Measurements from ENCODE around the gene SESN3. TPM values are rescaled to one million over a fixed set of nuclear protein-coding genes. Genes with fewer than 3 reads are reported as not detected.
"Not testable (repeated sequence)": the region's sequence is repeated elsewhere in the genome, so short reads cannot be mapped to it uniquely, and the experiment has no call there.

The SESN3 gene
- total RNA-seq, 1 donor, result 23.4 TPM

DNA sequence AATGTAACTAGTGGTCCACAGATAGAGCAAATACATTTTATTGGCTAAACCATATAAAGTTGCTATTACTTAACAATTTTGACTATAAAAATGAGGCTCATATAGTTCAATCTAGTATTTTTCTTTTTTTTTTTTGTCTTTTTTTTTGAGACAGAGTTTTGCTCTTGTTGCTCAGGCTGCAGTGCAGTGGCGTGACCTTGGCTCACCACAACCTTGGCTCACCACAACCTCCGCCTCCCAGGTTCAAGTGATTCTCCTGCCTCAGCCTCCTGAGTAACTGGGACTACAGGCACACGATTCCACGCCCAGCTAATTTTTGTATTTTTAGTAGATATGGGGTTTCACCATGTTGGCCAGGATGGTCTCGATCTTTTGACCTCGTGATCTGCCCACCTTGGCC lies 3.9 kb downstream of the SESN3 start:
- not testable (repeated sequence) for DNase-seq (ENCODE audit: low read depth in 2 of 3, low spot score in 2 of 3)

DNA sequence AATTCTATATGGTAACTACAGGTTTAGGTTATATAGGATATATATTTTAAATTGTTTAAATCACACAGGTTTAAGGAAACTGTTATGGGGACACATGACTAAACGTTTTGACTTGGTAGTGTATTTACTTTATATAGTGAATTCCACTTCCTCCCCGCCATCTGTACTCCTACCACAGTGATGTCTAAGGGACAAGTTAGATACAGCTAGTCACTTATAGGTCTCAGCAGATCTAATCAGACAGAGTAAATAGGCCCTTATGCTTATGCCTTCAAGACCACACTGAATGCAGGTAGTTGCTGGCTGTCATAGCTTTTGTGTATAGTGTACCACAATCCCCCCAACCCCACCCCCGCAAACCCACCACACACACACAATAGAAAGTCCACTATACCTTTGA lies 8.2 kb downstream of the SESN3 start:
- DNase-seq (ENCODE audit: low read depth in 2 of 3, low spot score in 2 of 3), result peak in 1 of 3 donors; percentile 43

DNA sequence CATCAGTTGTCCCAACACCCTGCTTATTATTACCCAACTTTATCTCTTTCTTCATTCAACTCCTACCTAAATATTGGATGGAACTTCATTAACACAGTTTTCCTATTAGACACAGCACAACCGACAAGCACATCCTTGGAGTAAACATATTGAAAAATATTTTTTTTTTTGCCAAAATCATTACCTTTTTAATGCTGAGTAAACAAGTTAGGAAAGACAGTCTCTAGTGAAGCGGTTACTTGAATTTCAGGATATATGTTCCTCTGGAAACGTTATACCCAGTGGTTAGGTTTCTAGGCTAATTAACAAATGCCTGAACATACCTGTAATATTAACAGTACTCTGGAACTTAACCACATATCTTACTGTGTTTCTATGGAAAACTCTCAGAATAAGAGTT lies 11.4 kb downstream of the SESN3 start:
- DNase-seq (ENCODE audit: low read depth in 2 of 3, low spot score in 2 of 3), result no peak

DNA sequence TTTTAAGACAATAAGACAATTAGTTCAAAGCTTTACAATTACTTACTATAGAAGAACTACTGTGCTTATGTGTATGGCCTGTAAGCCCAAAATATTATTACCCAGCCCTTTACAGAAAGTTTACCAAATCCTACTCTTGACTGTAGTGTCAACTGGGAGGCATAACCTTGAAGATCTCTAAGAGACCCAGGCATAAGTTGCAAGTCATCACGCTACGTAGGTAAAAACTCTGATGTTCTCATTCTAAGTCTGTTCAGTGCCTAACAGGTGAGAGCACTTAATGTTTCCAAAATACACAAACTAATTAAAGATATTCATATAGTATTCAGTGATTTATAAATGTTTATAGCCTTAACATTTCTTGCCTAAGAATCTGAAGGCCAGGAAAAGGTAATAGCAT lies 12.9 kb downstream of the SESN3 start:
- no peak for DNase-seq (ENCODE audit: low read depth in 2 of 3, low spot score in 2 of 3)

DNA sequence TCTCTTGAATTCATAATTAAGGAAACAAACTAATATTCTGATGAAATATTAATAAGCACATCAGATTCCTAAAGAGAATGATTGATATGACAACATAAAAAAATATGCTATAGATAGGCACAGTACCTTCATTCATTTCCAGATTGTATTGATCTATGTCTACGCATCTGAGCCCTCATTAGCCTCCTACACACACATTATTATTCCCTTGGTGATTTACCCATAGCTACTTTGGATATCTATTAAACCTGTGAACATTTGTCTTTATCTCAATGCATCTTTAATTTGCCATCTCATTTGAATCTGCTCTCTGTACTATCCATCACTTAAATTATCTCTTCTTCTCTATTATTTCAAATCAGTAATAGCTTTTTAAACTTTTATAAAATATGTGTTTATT lies 18.4 kb downstream of the SESN3 start:
- DNase-seq (ENCODE audit: low read depth in 2 of 3, low spot score in 2 of 3), result no peak

DNA sequence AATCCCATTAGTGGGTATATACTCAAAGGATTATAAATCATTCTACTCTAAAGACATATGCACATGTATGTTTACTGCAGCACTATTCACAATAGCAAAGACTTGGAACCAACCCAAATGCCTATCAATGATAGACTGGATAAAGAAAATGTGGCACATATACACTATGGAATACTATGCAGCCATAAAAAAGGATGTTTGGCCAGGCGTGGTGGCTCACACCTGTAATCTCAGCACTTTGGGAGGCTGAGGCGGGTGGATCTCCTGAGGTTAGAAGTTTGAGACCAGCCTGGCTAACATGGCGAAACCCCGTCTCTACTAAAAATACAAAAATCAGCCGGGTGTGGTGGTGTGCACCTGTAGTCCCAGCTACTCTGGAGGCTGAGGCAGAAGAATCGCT lies 21.5 kb downstream of the SESN3 start:
- DNase-seq (ENCODE audit: low read depth in 2 of 3, low spot score in 2 of 3), result not testable (repeated sequence)

DNA sequence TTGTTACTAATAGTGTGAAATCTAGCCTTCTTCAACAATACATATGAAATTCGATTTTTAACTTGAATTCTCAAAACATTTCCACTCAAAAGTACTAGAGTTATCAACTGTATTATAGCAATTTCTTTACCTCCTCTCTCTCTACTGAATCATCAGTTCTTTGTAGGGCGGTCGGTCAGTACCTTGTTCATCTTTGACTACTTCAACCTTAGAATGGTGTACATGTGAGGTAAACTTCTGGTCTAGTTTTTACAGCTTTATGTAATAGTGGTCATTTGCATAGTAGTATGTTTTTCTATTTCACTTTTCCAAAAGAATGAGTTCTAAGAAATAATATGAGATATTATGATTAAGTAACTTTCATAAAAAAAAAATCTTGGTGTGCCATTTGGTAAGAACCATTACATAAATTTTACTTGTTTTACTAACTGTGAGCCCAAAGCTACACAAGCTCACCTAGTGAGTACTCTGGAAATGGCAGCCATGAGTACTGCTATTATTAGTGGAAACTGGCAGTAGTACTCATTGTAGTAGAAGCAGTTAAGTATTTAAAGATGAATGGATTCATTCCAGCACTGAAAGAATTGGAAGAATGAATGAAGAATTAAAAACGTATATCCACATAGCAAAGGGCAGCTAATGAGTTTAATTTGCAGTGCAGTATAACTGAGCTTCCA lies 30.1 kb downstream of the SESN3 start:
- DNase-seq (ENCODE audit: low read depth in 2 of 3, low spot score in 2 of 3), result no peak

DNA sequence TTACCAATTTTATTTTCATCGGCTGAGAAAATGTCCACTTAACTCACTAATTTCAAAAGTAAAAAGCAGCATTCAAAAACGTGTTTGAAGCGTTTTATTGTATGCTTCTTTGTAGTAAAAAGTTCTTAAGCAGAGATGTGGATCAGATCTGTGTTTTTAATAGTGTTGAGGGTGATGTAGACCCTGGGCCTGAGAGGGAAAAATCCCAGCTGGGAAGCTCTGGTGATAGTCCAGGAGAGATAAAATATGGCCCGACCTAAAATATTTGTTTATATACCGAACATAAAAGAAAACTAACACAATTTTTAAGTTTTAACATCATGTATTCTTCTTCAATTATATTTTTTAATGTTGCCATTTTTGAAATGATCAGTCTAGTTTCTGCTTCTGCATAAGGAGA lies 35.2 kb downstream of the SESN3 start:
- no peak for DNase-seq (ENCODE audit: low read depth in 2 of 3, low spot score in 2 of 3)

DNA sequence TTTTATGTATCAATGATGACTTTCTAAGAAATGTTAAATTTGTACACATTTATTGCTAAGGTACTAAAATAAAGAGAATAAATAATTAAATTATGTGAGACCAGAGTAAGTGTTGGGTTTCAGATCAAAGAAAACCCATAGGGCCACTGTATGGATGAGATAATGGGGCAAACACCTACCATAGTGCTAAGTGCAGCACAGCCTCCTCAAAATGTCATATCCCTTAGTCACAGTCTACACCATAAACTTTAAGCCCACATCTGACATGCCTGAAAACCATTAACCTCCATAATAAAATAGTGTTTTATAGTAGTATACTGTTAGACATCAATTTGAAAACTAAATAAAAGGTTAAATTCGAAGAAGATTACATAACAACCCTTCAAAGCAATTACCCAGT lies 37.5 kb downstream of the SESN3 start:
- no peak for DNase-seq (ENCODE audit: low read depth in 2 of 3, low spot score in 2 of 3)

DNA sequence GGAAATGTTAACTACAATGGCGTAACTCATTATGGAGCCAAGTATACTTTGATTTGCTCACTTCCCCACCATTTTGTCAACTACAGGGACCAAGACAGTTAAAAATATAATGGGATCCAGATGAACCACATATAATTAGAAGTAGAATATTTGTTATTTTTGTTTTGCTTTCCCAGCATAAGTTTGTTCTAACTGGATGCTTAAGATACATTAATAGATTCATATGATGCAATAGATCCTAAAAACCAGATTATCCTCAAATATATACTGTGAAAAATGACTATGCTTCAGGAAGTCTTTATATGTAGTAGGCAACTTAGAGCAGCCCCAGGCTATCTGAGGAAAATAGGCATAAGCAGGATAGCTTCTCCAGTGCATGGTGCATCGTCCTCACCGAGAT lies 38.3 kb downstream of the SESN3 start:
- no peak for DNase-seq (ENCODE audit: low read depth in 2 of 3, low spot score in 2 of 3)

DNA sequence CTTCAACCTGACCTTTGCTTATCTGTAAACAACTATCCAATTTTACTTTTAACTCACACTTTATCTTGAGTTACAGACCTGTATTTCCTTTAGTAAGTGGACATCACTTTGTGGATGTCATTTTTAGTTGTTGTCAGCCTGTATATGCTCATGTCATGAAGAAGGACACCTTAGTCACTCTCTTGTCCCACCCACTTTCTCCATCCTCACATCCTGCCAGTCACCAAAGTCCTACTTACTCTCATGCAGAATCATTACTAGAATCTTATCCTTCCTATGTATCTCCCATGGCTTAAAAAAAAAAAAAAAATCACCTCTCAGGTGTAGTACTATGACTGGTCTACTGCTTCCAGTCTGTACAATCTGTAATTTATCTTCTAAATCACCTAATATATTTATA lies 43.3 kb downstream of the SESN3 start:
- DNase-seq (ENCODE audit: low read depth in 2 of 3, low spot score in 2 of 3), result no peak

DNA sequence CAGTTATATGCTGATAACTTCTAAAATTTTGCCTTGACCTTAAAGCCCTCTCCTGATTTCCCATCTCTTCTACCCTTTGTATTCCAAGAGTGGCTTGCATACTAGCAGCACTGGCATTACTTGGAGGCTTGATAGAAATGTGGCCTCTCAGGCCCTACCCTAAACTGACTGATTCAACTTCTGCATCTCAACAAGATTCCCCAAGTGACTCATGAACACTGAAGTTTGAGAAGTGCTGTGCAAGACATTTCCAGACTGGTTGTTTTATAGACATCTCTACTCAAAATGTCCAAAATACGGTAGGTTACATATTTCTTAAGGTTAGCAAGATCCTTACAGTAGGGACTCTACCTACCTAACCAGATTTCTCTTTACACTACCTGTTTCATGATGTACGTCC lies 48.6 kb downstream of the SESN3 start:
- DNase-seq (ENCODE audit: low read depth in 2 of 3, low spot score in 2 of 3), result no peak

DNA sequence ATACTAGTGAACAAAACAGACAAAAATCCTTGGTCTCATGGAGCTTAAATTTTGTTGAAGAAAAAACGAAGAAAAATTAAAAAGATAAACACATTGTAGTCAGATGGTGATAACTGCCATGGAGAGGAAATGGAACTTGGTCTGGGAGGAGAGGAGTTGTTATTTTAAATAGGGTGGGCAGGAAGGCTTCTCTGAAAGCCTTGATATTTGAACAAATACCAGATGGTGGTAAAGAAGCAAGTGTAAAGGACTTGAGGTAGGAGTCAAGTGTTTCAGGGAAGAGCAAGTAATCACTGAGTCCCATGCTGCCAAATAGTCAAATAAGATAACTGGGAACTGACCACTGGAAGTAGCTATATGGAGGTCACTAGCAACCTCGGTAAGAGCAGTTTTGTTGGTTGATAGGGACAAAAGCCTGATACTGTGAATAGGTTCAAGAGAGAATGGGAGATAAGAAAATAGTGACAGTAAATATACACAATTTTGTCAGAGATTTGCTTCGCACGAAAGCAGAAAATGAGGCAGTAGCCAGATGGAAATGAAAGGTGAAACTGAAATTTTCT lies 55.1 kb downstream of the SESN3 start:
- no peak for DNase-seq (ENCODE audit: low read depth in 2 of 3, low spot score in 2 of 3)

DNA sequence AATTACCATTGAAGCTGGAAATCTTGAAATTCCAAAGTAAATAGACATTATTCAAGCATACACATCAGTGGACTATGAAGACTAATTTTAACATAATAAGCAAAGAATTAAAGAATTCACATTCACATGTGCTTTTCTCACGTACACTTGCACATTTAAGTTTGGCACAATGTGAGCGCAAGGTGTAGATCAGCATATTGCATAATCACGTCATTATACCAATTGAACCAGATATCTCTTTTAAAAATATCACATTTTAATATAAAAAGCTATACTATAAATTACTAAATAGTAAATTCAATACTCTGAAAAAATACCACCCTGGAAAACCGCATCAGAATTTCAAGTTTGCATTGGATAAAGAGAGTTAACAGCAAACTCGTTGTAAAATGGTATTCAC lies 60.7 kb downstream of the SESN3 start:
- no peak for DNase-seq (ENCODE audit: low read depth in 2 of 3, low spot score in 2 of 3)

DNA sequence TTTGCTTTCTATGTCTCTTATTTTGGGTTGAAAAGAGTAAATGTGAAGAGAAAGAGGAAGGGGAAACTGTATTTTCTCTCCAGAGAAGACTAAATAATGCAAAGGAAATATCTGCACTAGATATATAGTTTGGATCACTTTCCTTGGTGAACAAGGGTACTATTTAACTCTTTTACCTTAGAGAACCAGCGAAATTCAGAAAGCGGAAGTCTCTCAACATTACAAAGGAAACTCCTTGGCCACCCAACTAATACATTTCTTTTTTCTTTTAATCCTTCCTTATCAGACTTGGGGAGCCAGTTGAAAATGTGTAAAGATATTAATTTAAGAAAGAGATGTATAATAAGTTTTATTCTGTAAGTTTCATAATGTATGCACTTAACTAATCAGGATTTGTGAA lies 64.2 kb downstream of the SESN3 start:
- peak in 1 of 3 donors; percentile 51 for DNase-seq (ENCODE audit: low read depth in 2 of 3, low spot score in 2 of 3)

DNA sequence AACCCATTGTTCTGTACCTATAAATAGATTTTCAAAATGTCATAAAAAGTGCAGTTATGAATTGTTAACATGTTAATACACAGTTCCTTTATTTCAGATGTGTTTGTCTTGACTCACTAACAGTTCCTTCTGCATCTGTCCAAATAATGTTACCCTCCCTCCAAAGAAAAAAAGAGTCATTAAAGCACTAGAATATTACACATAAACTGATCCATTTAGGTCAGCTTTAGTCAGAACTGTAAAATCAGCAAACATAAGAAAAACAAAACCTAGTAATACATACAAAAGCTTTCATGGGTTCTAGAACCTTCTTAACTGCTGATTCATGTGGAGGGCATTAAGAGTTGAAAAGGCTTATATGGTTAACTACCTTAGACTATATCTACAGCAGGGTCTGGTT lies 65.4 kb downstream of the SESN3 start:
- no peak for DNase-seq (ENCODE audit: low read depth in 2 of 3, low spot score in 2 of 3)

DNA sequence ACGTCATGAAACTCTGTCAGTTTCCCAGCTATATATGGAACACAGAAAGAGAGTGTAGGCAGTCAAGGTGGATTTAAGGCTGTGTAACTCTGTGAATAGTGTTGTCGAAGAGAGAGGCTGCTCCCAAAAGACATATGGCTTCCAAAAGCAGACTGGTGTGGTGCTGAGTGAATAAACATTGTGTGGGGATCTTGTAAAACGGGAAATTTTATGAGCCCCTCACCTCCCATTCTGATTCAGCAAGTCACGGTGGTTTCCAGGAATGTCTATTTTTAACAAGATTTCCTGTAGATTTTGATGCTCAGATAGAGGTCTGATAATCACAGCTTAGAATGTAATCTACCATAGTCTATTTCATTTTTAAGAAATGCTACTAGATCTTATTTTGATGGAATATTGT lies 67.9 kb downstream of the SESN3 start:
- DNase-seq (ENCODE audit: low read depth in 2 of 3, low spot score in 2 of 3), result no peak

DNA sequence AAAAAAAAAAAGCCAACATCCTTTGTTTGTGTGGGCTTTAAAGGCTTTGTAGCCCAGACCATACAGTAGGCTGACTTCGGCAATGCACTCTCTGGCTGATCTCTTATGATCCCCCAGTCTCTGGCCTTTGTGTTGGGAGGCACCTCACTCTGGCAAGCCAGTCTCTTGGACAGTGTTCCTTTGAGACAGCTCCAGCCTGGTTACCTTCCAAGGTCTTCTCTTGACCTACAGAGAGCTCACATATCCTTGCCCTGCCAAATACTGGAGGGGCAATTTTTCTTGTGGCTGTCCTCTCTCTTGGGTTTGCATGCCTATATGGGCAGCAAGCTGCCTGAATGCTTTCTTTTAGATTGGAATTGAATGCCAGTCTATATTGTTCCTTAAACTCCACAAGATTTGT lies 69.8 kb downstream of the SESN3 start:
- no peak for DNase-seq (ENCODE audit: low read depth in 2 of 3, low spot score in 2 of 3)

DNA sequence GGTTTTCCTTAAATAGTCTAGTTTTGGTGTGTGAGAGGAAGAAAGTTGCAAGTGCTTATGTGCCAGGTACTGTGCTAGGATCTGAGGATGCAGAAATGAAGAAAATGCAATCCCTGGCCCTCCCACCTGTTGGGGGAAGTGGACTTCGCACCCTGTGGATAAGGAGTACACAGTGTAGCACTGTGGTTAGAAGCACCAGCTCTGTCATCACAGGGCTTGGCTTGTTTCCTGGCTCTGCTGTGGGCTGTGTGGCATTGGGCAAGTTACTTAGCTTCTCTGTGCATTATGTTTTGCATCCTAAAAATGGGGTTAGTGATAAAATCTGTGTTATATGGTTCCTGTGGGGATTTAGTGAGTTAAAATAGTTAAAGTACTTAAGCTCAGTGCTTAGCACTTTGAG lies 73.2 kb downstream of the SESN3 start:
- DNase-seq (ENCODE audit: low read depth in 2 of 3, low spot score in 2 of 3), result no peak

DNA sequence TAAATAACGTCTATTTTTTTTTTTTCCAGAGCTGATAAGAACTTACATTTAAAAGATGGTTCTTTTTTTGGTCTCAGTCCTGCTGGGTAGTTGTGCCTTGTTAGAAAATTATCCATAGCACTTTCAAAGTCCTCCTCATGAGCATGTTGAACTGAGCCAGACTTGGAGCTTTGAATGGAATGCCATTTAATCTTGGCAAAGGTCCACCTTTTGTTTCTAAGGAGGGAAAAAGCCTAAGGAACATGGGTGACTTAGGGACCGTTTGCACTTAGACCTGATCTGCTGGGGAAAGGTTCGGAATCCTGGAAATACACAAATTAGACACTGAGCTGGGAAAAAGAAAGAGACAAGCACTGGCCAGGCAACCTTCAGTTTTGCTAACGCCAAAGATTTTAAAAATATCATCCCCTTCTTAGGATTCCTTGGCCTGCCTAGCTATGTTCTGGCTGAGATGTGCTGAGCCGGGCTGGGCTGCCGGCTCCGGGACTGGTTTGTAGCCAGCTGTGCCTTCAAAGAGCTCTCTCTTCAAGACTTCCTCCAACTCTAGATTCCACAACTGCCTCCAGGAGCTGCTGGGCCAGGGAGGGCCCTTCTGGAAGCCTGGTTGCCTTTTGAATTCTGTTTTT lies 74.0 kb downstream of the SESN3 start:
- no peak for DNase-seq (ENCODE audit: low read depth in 2 of 3, low spot score in 2 of 3)

DNA sequence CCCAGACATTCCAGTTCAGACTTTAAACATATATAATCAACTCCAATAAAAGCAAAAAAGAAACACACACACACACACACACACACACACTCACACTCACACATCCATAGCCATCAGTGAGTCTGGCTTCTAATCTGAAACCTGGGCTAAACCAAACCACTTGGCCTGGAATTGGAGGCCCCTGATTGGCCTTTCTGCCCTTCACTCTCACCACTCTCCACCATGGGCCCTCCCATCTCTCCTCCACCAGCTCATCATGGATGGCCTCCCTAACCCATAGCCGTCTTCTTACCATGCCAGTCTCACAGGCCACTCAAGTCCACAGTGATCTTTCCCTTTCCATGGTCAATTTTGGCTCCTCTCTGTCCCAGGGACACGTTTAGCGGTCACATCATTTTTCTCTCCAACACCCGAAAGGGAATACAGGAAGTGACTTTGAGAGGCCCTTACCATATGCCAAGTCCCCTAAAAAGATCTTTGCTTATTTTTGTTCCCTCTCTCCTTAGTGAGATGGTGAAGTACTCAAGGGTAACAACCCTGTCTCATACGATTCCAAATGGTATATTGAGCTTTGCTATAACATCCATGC lies 74.8 kb downstream of the SESN3 start:
- no peak for DNase-seq (ENCODE audit: low read depth in 2 of 3, low spot score in 2 of 3)

DNA sequence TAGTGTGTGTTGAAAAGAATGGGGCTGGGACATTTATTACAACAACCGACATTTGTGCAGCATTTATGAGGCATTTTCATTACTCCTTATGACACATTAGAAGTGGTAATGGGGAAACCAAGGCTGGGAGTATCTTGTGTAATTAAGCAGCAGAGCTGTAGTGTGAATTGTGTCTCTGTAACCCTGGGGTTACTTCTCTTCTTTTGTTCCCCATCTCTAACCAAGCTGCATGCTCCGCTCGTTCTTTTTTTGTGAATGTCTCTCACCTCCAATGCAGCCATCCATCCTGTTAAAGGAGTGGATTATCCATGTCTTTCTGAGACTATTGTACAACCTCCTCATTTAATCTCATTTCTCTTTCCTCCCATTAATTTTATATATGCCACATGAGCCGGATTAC lies 75.6 kb downstream of the SESN3 start:
- DNase-seq (ENCODE audit: low read depth in 2 of 3, low spot score in 2 of 3), result no peak

Data from hematopoietic multipotent progenitor cell (in vitro differentiated cells).